DND-41 (cell line): Measurements from ENCODE around the gene TMEM9.

Source experiments
- CTCF ChIP-seq: IDR thresholded peaks from 2 replicates; pipeline ENCODE4 v1.5.1; 2012; ENCODE audit warnings: borderline replicate concordance, low read length, moderate library complexity, mild to moderate bottlenecking; ENCODE audit not compliant: poor library complexity, severe bottlenecking; ENCODE audit errors: extremely low read depth
- EZH2 ChIP-seq: IDR thresholded peaks from 3 replicates; pipeline ENCODE4 v1.6.1; 2012; ENCODE audit warnings: borderline replicate concordance, low read depth, mild to moderate bottlenecking, moderate library complexity, low read length, inconsistent platforms; ENCODE audit not compliant: severe bottlenecking

GRCh38 chr1:201137024-201137392 lies 17.3 kb downstream of the TMEM9 start:
- no peak for TF ChIP-seq CTCF
- TF ChIP-seq EZH2, result no peak
